Raji (cell line): ENCODE data around the gene PRDM16.

Experiments
- POLR2A ChIP-seq: IDR thresholded peaks from 2 replicates; pipeline ENCODE4 v1.6.1; 2011; ENCODE audit warnings: low read depth, low read length, control low read depth; ENCODE audit not compliant: insufficient read depth

PRDM16 gene

DNA sequence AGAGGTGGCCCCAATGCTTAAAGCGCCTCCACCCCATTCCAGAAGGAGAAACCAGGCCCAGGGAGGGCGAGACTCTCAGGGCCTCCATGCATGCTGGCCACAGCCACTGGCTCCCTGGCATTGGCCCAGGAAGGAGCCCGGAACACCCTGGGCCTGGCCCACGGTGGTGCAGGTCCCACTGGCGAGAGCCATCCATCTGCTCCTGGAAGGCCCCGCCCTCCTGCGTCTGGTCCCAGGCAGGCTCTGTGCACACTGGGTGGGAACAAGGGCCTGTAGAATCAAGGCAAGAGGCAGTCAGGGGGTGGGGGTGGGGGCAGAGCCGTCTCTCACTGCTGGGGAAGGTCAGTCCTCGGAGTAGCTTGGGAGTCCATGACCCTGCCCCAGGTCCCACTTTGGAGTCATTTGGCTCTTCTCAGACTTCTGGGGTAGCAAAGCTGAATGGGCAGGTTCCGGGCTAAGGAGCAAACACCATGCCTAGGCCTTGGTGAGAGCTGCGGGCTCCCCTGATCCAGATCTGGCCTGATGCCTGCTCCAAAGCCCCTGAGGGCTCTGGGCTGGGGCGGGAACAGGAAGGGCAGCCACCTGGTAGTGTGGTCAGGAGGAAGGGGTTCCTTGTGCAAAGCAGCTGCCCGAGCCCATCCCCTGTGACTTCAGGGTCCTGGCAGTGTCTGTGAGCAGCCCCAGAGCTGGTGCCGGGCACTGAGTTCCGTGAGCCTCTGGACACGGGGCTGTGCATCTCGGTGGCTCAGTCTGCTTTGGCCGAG, 278.4 kb downstream of the PRDM16 start:
- no peak for TF ChIP-seq POLR2A

DNA sequence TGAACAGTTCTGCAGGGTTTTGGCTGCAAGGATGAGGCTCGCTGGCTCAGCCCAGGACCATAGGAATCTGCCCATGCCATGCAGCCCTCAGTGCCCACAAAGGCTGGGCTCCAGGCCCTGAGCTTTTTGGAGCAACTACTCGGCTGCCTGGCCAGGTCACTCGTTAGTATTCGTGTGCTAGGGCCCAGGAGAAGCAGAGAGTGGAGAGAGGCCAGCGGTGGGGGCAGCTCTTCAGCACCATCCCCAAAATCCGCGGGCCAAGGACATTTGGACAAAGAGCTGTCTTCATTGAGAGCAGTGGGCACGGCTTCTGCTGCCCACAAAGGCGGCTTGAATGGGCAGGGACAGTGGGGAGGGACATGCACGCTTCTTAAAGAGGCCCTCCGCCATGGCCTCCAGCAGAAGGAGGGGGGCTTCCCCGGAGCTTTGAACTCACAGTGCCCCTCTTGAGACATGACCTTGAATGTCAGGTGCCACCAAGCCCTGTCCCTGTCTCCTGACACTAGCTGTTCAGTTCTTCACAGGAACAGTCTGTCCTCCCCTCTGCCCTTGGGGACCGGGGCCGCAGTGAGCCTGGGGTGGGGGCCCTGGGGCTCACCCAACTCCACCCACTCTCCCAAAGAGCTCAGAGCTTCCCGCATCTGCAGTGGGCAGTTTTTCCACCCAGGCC, 279.3 kb downstream of the PRDM16 start:
- no peak for TF ChIP-seq POLR2A

DNA sequence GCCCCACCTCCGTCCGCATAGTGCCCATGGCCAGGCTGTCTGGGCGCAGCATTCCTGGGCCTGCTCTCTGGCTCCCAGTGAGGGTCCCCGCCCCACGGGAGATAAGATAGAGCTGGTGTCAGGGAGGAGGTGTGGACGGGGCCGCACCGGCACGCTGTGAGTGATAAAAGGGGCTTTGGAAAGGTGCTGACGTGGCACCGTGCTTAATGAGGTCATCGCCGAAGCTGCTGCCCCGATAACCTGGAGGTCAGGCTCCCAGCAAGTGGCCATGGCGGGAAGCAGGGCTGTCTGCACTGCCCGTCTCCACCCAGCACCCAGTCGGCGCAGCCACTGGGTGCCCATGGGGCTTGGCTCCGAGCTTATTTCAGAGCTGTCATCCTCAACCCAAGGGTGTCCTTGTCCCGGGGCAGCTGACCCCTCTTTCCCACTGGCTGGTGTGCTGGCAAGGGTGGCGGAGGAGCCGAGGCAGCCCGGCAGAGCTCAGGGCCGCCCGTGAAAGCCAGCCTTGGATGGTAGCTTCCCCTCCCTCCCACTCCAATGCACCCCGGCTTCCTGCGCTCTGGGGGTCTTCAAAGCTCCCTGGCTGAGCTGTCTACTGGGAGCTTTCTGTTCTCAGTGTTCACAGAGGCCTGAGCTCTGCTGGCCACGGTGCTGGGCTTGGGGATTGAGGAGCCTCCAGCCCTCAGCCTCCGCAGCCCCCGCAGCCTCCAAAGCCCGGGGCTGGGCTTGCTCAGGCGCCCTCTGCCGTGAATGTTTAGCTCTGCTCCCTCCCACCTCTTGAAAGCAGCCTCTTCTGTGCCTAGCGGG, 280.4 kb downstream of the PRDM16 start:
- TF ChIP-seq POLR2A, result no peak

DNA sequence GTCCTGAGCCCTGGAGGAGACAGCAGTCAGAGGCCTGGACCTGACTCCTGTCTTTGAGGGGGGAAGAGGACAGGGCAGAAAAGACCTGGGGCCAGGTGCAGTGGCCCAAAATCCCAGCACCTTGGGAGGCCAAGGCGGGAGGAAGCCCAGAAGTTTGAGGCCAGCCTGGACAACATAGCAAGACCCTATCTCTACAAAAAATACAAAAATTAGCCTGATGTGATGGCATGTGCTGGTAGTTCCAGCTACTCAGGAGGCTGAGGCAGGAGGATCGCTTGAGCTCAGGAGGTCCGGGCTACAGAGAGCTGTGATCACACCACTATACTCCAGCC, 280.9 kb downstream of the PRDM16 start:
- no peak for TF ChIP-seq POLR2A

DNA sequence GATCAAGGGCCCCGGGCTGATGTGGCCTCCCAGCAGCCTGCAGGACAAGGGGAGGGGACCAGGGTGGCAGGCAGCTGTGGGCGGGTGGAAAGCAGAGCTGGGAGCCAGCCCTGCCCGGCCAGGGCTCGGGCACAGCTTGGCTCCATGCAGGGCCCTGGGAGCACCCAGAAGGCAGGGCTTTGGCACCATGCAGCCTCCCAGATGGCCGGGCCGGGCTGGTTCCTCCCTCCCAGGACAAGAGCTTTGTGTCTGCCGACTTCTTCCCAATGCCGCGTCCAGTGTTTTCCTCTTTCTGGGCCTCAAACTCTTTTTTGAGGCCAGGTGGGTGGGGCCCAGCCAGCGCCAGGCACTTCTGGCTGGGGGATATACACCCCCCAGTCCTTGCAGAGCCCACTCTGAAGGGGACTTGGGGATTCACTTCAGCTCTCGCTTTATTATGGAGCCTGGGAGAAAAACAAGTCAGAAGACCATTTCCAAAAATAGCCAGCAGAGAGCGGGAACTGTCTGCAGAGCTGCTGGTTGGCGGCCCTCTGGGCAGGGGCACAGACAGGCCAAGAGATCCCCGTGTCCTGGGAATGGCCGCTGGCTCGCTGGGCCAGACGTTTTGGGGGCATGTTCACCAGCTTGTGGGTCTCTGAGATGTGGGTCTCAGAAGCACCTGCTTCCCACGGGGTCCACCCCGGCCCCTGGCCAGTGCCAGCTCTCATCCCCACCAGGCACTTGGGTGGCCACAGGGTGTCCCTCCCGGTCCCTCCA, 281.7 kb downstream of the PRDM16 start:
- no peak for TF ChIP-seq POLR2A

DNA sequence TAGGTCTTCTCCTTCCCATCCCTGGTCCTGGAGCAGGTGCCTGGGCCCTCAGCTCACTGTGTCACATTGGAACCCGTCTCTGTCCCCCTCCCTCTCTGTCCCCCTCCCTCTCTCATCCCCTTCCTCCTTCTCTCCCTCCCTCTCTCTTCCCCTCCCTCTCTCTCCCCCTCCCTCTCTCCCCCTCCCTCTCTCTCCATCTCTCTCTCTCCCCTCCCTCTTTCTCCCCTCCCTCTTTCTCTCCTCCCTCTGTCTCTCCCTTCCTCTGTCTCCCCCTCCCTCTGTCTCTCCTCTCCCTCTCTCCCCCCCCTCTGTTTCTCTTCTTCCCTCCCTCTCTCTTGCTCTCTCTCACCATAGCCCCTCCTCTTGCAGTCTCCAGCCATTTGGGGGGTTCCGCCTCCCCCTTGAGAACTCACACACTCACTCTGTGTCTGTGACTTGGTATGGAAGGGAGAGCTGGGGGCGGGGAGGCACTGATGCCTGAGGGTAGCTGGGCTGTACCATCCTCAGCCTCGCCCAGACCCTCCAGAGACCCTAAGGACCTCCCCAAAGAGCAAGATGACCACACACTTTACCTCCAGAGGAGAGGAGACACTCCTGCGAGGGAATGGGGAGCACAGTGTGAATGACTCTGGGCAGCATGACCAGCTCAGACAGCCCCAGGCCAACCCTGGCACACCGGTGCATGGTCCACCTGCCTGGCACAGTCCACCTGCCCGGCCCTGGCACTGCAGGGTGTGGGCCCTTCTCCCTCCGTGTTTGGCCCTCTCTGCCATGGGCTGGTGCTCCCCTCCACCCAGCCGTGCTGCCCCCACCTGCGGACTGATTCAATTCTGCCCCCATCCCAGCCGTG, 282.7 kb downstream of the PRDM16 start:
- TF ChIP-seq POLR2A, result no peak

DNA sequence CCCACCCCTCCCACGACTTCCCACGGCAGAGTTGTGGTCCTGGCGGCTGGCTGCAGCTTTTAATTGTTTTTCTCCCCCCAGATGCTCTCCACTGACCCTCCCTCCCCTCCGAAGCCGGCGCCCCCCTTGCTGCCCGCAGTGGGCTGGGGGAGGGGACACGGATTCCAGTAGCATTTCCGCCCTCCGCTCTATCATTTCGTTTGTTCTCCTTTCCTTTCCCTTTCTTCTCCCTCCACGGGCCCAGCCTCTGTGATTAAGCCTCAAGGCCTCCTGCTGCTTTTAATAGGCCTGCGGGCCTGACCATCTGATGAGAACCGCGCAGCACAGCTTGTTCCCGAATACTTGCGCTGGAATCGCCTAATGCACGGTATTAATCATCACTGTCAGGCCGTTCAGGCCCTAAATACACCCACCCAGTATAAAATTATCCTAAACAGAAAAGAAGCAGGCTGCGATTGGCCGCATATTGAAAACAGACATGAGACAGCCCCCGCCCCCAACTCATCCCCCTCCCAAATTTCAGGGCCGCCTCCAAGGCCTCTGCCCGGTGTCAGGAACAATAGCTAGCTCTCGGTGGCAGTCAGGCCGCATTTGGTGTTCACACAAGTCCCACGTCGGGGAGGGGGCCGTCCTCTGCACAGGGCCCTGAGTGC, 283.4 kb downstream of the PRDM16 start:
- TF ChIP-seq POLR2A, result no peak

DNA sequence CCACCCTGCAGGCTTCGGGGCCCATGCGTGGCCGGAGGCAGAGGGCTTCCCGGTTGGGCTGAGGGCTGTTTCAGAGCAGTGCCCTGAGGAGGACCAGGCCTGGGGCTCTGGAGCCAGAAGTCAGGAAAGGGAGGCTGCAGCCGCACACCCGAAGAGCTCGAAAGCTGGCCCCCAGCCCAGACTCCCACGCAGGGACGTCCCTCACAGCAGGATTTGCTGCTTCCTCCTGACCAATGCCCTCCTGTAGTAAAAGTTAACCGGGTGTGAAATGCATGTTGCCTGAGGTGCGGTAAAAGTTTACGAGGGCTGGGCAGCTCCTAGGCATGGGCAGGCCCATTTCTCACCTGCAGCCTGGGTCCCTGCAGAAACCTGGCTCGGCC, 283.9 kb downstream of the PRDM16 start:
- no peak for TF ChIP-seq POLR2A

DNA sequence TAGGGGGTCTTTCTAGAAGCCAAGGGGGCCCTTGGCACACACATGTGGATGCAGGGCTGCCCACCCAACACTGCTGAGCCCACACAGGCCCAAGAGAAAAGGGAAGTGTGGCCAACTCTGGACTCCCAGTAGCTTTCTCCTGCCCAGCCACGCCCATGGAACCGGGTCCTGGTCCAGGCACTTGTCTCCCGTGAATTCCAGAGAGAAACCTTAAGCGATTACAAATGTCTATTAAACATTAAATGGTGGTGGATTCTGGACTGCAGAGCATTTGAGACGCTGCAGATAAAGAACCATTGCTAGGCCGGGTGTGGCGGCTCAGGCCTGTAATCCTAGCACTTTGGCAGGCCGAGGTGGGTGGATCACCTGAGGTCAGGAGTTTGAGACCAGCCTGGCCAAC, 284.9 kb downstream of the PRDM16 start:
- TF ChIP-seq POLR2A, result no peak

DNA sequence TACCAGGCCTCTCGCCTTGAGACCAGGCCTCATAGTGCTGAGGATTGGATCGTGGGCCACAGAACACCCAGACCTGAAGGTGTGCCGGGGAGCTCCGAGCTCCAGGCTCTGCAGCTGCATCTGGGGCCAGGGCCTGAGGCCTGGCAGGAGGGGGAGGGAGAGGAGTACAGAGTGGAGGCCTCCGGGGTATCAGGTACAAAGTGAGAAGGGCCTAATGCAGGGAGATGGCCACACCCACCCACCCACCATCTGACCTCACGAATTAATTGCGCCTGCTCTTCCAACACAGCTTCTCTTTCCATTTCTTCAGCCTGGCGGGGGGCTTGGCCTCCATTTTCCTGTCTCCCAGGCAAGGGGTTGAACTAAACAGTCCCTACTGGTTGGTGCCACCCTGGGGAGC, 286.1 kb downstream of the PRDM16 start:
- no peak for TF ChIP-seq POLR2A

DNA sequence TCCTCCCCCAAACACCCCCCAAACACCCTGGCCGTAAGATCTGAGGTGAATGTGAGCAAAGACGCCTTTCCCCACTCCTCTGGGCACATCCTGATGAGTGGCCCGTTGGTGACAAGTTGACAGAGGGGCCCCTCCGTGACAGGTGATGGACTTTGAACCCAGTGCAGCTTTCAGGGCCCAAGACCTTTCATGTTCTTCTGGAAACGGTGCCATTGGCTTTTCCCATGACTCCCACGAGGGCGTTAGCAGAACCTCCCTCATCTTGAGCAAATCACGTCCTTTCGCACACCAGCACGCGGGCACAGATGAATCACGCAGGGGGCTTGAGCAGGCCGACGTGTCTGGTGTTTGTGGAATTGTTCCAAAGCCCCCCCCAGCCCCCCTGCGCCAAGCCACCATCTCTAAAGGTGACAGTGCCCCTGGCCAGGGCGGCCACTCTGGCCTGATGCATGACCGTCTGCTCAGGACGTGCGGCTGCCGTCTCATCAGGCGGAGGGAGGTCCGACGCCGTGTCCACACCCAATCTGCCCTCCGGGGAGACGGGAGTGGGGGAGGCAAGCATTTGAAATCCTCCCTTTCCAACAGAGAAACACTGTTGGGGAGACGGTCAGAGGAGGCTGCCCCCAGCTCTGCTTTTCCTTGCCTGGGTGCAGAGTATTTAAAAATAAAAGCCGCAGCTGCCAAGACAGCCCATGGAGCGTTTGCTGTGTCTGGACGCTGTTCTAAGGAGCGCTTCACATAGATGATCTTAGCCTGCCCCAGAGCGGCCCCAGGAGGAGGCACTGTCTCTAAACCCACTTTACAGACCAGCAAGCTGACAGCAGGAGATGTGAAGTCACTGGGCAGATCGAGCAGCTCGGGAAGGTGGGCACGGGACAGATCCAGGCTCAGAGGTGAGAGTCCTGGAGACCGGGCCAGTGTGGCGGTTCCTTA, 287.2 kb downstream of the PRDM16 start:
- no peak for TF ChIP-seq POLR2A

DNA sequence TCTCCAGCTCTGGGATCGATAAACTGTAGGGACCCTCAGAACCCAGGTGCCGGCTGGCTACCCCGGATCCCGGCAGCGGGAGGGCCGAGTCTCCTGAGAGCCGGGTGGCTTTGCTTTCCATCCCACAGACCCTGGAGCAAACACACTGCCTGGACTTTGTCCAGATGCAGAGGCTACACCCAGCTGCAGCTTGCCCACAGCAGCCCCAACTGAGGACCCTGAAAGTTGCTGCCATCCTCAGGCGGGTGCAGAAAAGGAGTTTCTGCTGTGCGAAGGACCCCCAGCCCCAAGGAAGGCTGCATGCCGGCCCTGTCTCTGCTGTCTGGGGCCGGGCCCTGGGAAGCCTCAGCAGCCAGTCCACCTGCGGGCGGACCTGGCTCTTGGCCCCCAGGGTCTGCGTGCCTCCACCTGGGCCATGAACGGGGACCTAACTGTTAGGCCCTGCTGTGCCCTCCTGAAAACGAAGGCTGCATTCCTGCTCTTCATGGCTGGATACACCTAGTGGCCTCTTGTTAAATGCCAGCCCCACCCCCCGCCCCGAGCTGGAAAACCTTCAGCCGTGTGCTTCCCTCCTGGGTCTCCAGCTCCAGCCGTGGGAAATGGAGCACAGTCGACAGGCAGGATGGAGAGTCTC, 287.9 kb downstream of the PRDM16 start:
- TF ChIP-seq POLR2A, result no peak

DNA sequence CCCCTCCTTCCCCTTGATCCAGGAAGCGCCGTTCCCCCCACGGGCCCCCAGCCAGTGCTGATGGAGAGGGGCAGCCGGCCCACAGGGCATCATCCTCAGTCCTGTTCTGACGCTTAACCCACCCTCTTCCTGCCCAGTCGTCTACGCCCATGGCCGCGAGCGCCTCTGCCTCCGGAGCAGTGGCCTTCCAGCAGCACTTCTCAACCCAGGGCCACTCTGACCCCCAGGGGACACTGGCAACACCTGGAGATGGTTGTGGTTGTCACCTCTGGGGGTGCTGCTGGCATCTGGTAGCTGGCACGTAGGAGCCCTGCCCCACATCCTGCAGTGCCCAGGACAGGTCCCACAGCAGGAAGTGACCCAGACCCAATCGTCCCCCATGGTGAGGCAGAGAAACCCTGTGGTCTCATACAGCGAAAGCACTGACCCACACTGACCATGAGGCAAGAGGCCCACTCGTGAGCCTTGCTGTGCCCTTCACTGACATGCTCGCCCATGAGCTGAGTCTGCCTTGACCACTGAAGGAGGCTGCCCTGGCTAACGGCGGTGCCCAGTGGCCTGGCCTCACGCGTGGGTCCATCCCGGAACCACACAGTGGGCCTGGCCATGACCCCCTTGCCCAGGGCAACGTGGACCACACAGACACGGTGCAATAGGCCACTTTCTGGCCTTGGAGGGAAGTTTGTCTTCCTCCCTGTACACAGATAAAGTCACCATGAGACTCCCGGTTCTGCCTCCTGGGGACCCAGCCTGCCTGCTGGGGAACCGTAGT, 288.7 kb downstream of the PRDM16 start:
- no peak for TF ChIP-seq POLR2A
